HepG2 (cell line): Measurements from ENCODE around the gene PDE4D. TPM values are rescaled to one million over a fixed set of nuclear protein-coding genes. Genes with fewer than 3 reads are reported as not detected.

ENCODE experiments used
- ATAC-seq: fragments of 200-7000 bp; cut with Tn5 transposase; 3 replicates; pipeline ENCODE4 v1.9.1; 2020; ENCODE audit warnings: mild to moderate bottlenecking, moderate library complexity
- BruUV-seq: library from RNA; stranded (reverse); fragments of 400-500 nt; replicated peaks from 2 replicates; lab custom pipeline; 2021; lab: Mats Ljungman, UMichigan
- CTCF ChIA-PET: fragments of 300-600 bp; formaldehyde crosslinking; extraction: SDS; loops from one replicate; lab custom pipeline; 2021; ENCODE audit warnings: low total read pairs, inconsistent platforms, low intra/inter-chr PET ratio; lab: Yijun Ruan, JAX
- POLR2A ChIA-PET: fragments of 350-600 bp; sonication (Branson Sonifier 250); formaldehyde crosslinking; loops from one replicate; lab custom pipeline; 2020; ENCODE audit warnings: antibody characterized with exemption, inconsistent platforms; lab: Yijun Ruan, JAX
- DNase-seq: peaks from one replicate; pipeline ENCODE4 v3.0.0-alpha.2; 2015; ENCODE audit warnings: low spot score
- FAIRE-seq: peaks from 3 replicates; lab custom pipeline; 2011; peaks lifted over from hg19 to GRCh38; lab: Jason Lieb, UNC
- H2AFZ ChIP-seq: one replicate; pipeline ENCODE4 v1.6.1; 2011; ENCODE audit warnings: low read length, inconsistent platforms
- H3K27ac ChIP-seq: fragments of 300-600 bp; 3 replicates; pipeline ENCODE4 v1.8.0; 2011; ENCODE audit warnings: mixed run types, mild to moderate bottlenecking, mixed read lengths, low read length, inconsistent platforms; ENCODE audit not compliant: insufficient read depth; ENCODE audit errors: extremely low read length
- H3K27me3 ChIP-seq, 2 experiments: fragments of 200-600 bp in 1 of 2; 2 replicates in 1 of 2; 3 replicates in 1 of 2; pipeline versions ENCODE4 v1.6.0 to v1.8.0; 2011; ENCODE audit warnings: low read length in 2 of 2, mild to moderate bottlenecking in 2 of 2, moderate library complexity in 2 of 2, inconsistent platforms in 1 of 2; ENCODE audit not compliant: insufficient read depth in 2 of 2, control insufficient read depth in 1 of 2
- H3K36me3 ChIP-seq, 2 experiments: fragments of 200-600 bp in 1 of 2; replicated peaks in 1 of 2; 2 replicates in 1 of 2; 3 replicates in 1 of 2; pipeline versions ENCODE4 v1.5.1 to v1.8.0; 2011; ENCODE audit warnings: low read length in 2 of 2, inconsistent platforms in 1 of 2; ENCODE audit not compliant: insufficient read depth in 2 of 2, control insufficient read depth in 1 of 2
- H3K4me1 ChIP-seq: 2 replicates; pipeline ENCODE4 v1.5.1; 2012; ENCODE audit warnings: low read length, inconsistent platforms; ENCODE audit not compliant: insufficient read depth
- H3K4me2 ChIP-seq: 2 replicates; pipeline ENCODE4 v1.6.0; 2011; ENCODE audit warnings: low read depth, low read length, inconsistent platforms
- H3K4me3 ChIP-seq, 3 experiments: fragments of 200-600 bp in 1 of 3; sonication (generic), shearing (Covaris generic) in 1 of 3; replicated peaks in 1 of 3; 2 replicates each; pipeline ENCODE4 v1.5.1; 2011 to 2016; ENCODE audit warnings: low read length in 3 of 3, inconsistent platforms in 2 of 3, low read depth in 2 of 3, mild to moderate bottlenecking in 2 of 3, control low read depth in 1 of 3, mixed read lengths in 1 of 3; ENCODE audit not compliant: insufficient read depth in 1 of 3
- H3K79me2 ChIP-seq: one replicate; pipeline ENCODE4 v1.6.1; 2011; ENCODE audit warnings: low read length, inconsistent platforms; ENCODE audit not compliant: insufficient read depth
- H3K9ac ChIP-seq: 2 replicates; pipeline ENCODE4 v1.6.0; 2011; ENCODE audit warnings: mild to moderate bottlenecking, low read depth, low read length, inconsistent platforms; ENCODE audit not compliant: insufficient read depth
- H3K9me3 ChIP-seq: 2 replicates; pipeline ENCODE4 v1.5.1; 2012; ENCODE audit warnings: mild to moderate bottlenecking, low read length
- H4K20me1 ChIP-seq: 2 replicates; pipeline ENCODE4 v1.6.0; 2011; ENCODE audit warnings: inconsistent platforms, mild to moderate bottlenecking, low read length, moderate library complexity; ENCODE audit not compliant: insufficient read depth
- ARID2 ChIP-seq: sonication (generic); formaldehyde crosslinking; IDR thresholded peaks from 2 replicates; pipeline ENCODE4 v1.8.1; 2022; ENCODE audit warnings: mild to moderate bottlenecking, missing genetic modification reagents, borderline replicate concordance
- ATF1 ChIP-seq: IDR thresholded peaks from 2 replicates; pipeline ENCODE4 v1.6.1; 2016; ENCODE audit warnings: mild to moderate bottlenecking, control low read depth
- CENPX ChIP-seq: sonication (generic); formaldehyde crosslinking; IDR thresholded peaks from 2 replicates; pipeline ENCODE4 v1.9.0; 2021; ENCODE audit warnings: mild to moderate bottlenecking, missing genetic modification reagents, moderate library complexity
- EED ChIP-seq: sonication (generic); formaldehyde crosslinking; IDR thresholded peaks from 2 replicates; pipeline ENCODE4 v1.5.0; 2020; ENCODE audit warnings: mild to moderate bottlenecking, missing genetic modification reagents
- FIP1L1 ChIP-seq: fragments of 200-400 bp; formaldehyde crosslinking; IDR thresholded peaks from 2 replicates; pipeline ENCODE4 v1.6.1; 2018; ENCODE audit warnings: low read depth, mild to moderate bottlenecking, low read length, moderate library complexity, borderline replicate concordance; ENCODE audit not compliant: insufficient read depth
- FOSL2 ChIP-seq: sonication (generic); formaldehyde crosslinking; IDR thresholded peaks from 2 replicates; pipeline ENCODE4 v1.4.0; 2020; ENCODE audit warnings: missing genetic modification reagents
- HMGA1 ChIP-seq: sonication (generic); formaldehyde crosslinking; conservative IDR thresholded peaks from 2 replicates; pipeline ENCODE4 v1.4.0; 2020; ENCODE audit warnings: missing genetic modification reagents
- LCORL ChIP-seq, 2 experiments: fragments of 450-650 bp in 1 of 2; sonication (generic) in 1 of 2; formaldehyde crosslinking in 1 of 2; IDR thresholded peaks; 2 replicates each; pipeline versions ENCODE4 v1.5.0 to v1.6.1; 2017 to 2020; ENCODE audit warnings: antibody characterized with exemption in 1 of 2, missing genetic modification reagents in 1 of 2
- MBD4 ChIP-seq: IDR thresholded peaks from 2 replicates; pipeline ENCODE4 v1.6.1; 2012; ENCODE audit warnings: low read length, inconsistent platforms, borderline replicate concordance
- MED1 ChIP-seq: sonication (generic); formaldehyde crosslinking; IDR thresholded peaks from 2 replicates; pipeline ENCODE4 v1.4.0; 2020; ENCODE audit warnings: missing genetic modification reagents
- MEIS2 ChIP-seq: sonication (generic); formaldehyde crosslinking; IDR thresholded peaks from 2 replicates; pipeline ENCODE4 v1.9.0; 2021; ENCODE audit warnings: mild to moderate bottlenecking, missing genetic modification reagents
- RFXANK ChIP-seq: IDR thresholded peaks from 2 replicates; pipeline ENCODE4 v1.6.1; 2016
- SAP130 ChIP-seq: IDR thresholded peaks from 2 replicates; pipeline ENCODE4 v1.6.1; 2016; ENCODE audit warnings: low read depth
- SIN3B ChIP-seq: fragments of 150-350 bp; IDR thresholded peaks from 2 replicates; pipeline ENCODE4 v1.6.1; 2014; ENCODE audit warnings: low read length
- WGBS: methylation state at CpG from one replicate; pipeline ENCODE4 v1.1.6; 2017; ENCODE audit warnings: low lambda C conversion rate; 5-methylcytosine and 5-hydroxymethylcytosine counted together
- in situ Hi-C: cut with HindIII; loops from 2 replicates; pipeline ENCODE4 v1.10.0; 2017; ENCODE audit warnings: low pct_unique_long_range_greater_than_20kb; ENCODE audit not compliant: extremely low pct_ligation_motif_present
- intact Hi-C: fragments of 100-400 bp; cut with micrococcal nuclease; formaldehyde crosslinking; loops from one replicate; pipeline ENCODE4 v1.10.0; 2022; ENCODE audit not compliant: unreplicated experiment
- polyA plus RNA-seq, 8 experiments: library from polyadenylated mRNA; depleted of rRNA in 3 of 8; stranded (reverse) in 7 of 8; unstranded in 1 of 8; fragments of >200 nt; fragmentation: Illumina TruSeq in 4 of 8; extraction: Trizol in 4 of 8; gene quantifications; 2 replicates each; pipeline versions ENCODE4 v1.2.1 to v1.2.3, GENCODE V29; 2011 to 2016; ENCODE audit warnings: low read depth in 4 of 8, missing spikeins in 1 of 8, mixed read lengths in 1 of 8; ENCODE audit not compliant: insufficient read depth in 1 of 8
- total RNA-seq, 5 experiments: library from RNA; depleted of rRNA; stranded (reverse); fragments of >200 nt; fragmentation: Illumina TruSeq; extraction: Trizol; gene quantifications; 2 replicates each; pipeline ENCODE4 v1.2.3, GENCODE V29; 2016; ENCODE audit warnings: low read depth in 1 of 5
- TF ChIP-seq, protein P1 (sequence below): sonication (generic); formaldehyde crosslinking; IDR thresholded peaks from 2 replicates; pipeline ENCODE4 v1.9.0; 2021; ENCODE audit warnings: missing genetic modification reagents, mild to moderate bottlenecking, borderline replicate concordance
- TF ChIP-seq, protein P2 (sequence below): sonication (generic); formaldehyde crosslinking; IDR thresholded peaks from 2 replicates; pipeline ENCODE4 v1.4.0; 2020; ENCODE audit warnings: mild to moderate bottlenecking, low read depth, missing genetic modification reagents
- TF ChIP-seq, protein P3 (sequence below): sonication (generic); formaldehyde crosslinking; IDR thresholded peaks from 2 replicates; pipeline ENCODE4 v1.4.0; 2020; ENCODE audit warnings: low read depth, mild to moderate bottlenecking, missing genetic modification reagents

The PDE4D gene
- total and polyA plus RNA-seq, 2 of the 13 experiments (the other 11 are each of a cell fraction or from before 2014, with no cell fraction given) = 7.0 to 12.2 TPM

DNA sequence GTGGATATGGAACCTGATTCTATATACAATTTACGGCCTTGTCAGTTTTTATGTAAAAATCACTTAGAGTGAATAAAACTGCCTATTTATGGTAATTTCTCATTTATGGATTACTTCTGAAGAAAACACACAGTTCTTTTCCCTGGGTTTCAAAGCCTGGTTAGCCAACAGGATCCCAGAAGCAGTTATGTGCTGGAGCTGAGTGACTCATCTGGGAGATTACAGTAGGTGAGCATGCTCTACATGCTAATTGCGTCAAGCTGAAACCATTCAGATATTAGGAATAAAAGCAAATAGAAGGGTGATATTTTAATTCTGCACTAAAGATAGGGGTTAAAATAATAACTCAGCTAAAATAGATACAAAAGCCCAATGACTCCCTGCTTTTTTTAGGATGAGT, 47.8 kb downstream of the PDE4D start:
- Histone ChIP-seq H3K4me3 (no peak overlapping the region), H3K4me2 (no peak overlapping the region), H4K20me1 (no peaks in the 10 kb centered on the region)
- no peak for ATAC-seq
- WGBS = 90% methylated on average over 2 of the region's 2 CpGs
- POLR2A ChIA-PET = no interaction called here
- intact Hi-C loops = no loop called here
- TF ChIP-seq RFXANK (CRISPR knock-in tag) = no peak
- no peak for TF ChIP-seq CENPX (CRISPR knock-in tag)
- no peak for TF ChIP-seq MBD4
- TF ChIP-seq MEIS2 (CRISPR knock-in tag) = no peak
- TF ChIP-seq, protein P1, sequence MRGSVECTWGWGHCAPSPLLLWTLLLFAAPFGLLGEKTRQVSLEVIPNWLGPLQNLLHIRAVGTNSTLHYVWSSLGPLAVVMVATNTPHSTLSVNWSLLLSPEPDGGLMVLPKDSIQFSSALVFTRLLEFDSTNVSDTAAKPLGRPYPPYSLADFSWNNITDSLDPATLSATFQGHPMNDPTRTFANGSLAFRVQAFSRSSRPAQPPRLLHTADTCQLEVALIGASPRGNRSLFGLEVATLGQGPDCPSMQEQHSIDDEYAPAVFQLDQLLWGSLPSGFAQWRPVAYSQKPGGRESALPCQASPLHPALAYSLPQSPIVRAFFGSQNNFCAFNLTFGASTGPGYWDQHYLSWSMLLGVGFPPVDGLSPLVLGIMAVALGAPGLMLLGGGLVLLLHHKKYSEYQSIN (CRISPR knock-in tag) = no peak
- TF ChIP-seq, protein P2, sequence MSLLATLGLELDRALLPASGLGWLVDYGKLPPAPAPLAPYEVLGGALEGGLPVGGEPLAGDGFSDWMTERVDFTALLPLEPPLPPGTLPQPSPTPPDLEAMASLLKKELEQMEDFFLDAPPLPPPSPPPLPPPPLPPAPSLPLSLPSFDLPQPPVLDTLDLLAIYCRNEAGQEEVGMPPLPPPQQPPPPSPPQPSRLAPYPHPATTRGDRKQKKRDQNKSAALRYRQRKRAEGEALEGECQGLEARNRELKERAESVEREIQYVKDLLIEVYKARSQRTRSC (CRISPR knock-in tag) = no peak
- TF ChIP-seq HMGA1 (CRISPR knock-in tag) = no peak
- no peak for TF ChIP-seq FIP1L1
- TF ChIP-seq MED1 (CRISPR knock-in tag) = no peak
- no peak for TF ChIP-seq SIN3B
- no peak for TF ChIP-seq LCORL (IDR thresholded peaks at IDR 0.05)
- no peak for TF ChIP-seq LCORL (CRISPR knock-in tag; IDR thresholded peaks at IDR 0.05)
- no peak for TF ChIP-seq ARID2 (CRISPR knock-in tag)
- no peak for TF ChIP-seq ATF1 (CRISPR knock-in tag)
- no peak for TF ChIP-seq FOSL2 (CRISPR knock-in tag)
- TF ChIP-seq, protein P3, sequence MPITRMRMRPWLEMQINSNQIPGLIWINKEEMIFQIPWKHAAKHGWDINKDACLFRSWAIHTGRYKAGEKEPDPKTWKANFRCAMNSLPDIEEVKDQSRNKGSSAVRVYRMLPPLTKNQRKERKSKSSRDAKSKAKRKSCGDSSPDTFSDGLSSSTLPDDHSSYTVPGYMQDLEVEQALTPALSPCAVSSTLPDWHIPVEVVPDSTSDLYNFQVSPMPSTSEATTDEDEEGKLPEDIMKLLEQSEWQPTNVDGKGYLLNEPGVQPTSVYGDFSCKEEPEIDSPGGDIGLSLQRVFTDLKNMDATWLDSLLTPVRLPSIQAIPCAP (CRISPR knock-in tag) = no peak
- TF ChIP-seq EED (CRISPR knock-in tag) = no peak
- TF ChIP-seq SAP130 (CRISPR knock-in tag) = no peak
- TF ChIP-seq, all 625 proteins: peak for 0
- BruUV-seq = no TSS peak
- DNase-seq (no peak), FAIRE-seq (no peak)
- Histone ChIP-seq H3K9me3 (no peaks in the 10 kb centered on the region), H3K79me2 (no peaks in the 10 kb centered on the region), H3K9ac (no peak overlapping the region), H3K27ac (no peak overlapping the region), H3K27me3 (no peaks in the 10 kb centered on the region), H3K36me3 (no peaks in the 10 kb centered on the region), H3K4me1 (no peaks in the 10 kb centered on the region), H2AFZ (no peak overlapping the region)
- in situ Hi-C loops = no loop called here
- CTCF ChIA-PET = no interaction called here
